ENCODE measurements around the gene SPDYE2B. TPM values are rescaled to one million over a fixed set of nuclear protein-coding genes. Genes with fewer than 3 reads are reported as not detected.
"Not testable (repeated sequence)": the region's sequence is repeated elsewhere in the genome, so short reads cannot be mapped to it uniquely, and the experiment has no call there.

SPDYE2B gene
- polyA plus RNA-seq, 3 donors, result not detected

GRCh38 chr7:102642691-102643090, 7.4 kb upstream of the SPDYE2B start, which contains the start of gene UPK3BL1:
Gene UPK3BL1 (minus strand): TSS chr7:102642791. CDS start chr7:102642741, 50 bp downstream.
- H3K27ac Mint-ChIP-seq; H3K36me3 Mint-ChIP-seq; H3K27ac ChIP-seq (ENCODE audit: low read depth in 1 of 2, low read length in 2 of 2); H3K4me1 ChIP-seq (ENCODE audit: control insufficient read depth in 1 of 2, insufficient read depth in 2 of 2, low read length in 2 of 2); H3K9me3 ChIP-seq (replicated peaks in 1 of 2; ENCODE audit: control insufficient read depth in 1 of 2, insufficient read depth in 1 of 2, low read length in 2 of 2); H3K4me3 Mint-ChIP-seq; H3K27me3 ChIP-seq (ENCODE audit: control insufficient read depth in 2 of 2, insufficient read depth in 2 of 2, low read length in 2 of 2); H3K36me3 ChIP-seq (replicated peaks in 1 of 2; ENCODE audit: control insufficient read depth in 1 of 2, insufficient read depth in 2 of 2, low read length in 2 of 2); H3K4me3 ChIP-seq (replicated peaks in 1 of 3; ENCODE audit: low read depth in 2 of 3, low read length in 3 of 3); intact Hi-C loops (cut with micrococcal nuclease); H3K4me1 Mint-ChIP-seq; H3K9ac ChIP-seq (ENCODE audit: insufficient read depth, low read length, poor library complexity, severe bottlenecking); DNase-seq; H2AFZ ChIP-seq (ENCODE audit: insufficient read depth, low read depth, low read length, poor library complexity, severe bottlenecking); H4K20me1 ChIP-seq (ENCODE audit: insufficient read depth, low read length); H3K27me3 Mint-ChIP-seq (ENCODE audit: low read depth in 3 of 3); H3K79me2 ChIP-seq (ENCODE audit: insufficient read depth, low read length); H3K9me3 Mint-ChIP-seq; H3K4me2 ChIP-seq (replicated peaks; ENCODE audit: extremely low read depth, low read length, poor library complexity, severe bottlenecking): not testable (repeated sequence)
- WGBS (ENCODE audit: insufficient coverage), result no CpG with 5 or more reads among the region's 9 CpGs

- H3K27ac Mint-ChIP-seq; H3K36me3 ChIP-seq (replicated peaks in 1 of 2; ENCODE audit: control insufficient read depth in 1 of 2, insufficient read depth in 2 of 2, low read length in 2 of 2); H3K9me3 ChIP-seq (replicated peaks in 1 of 2; ENCODE audit: control insufficient read depth in 1 of 2, insufficient read depth in 1 of 2, low read length in 2 of 2); H4K20me1 ChIP-seq (ENCODE audit: insufficient read depth, low read length); H2AFZ ChIP-seq (ENCODE audit: insufficient read depth, low read depth, low read length, poor library complexity, severe bottlenecking); H3K9ac ChIP-seq (ENCODE audit: insufficient read depth, low read length, poor library complexity, severe bottlenecking); H3K4me1 ChIP-seq (ENCODE audit: control insufficient read depth in 1 of 2, insufficient read depth in 2 of 2, low read length in 2 of 2); H3K4me3 Mint-ChIP-seq; intact Hi-C loops (cut with micrococcal nuclease); H3K79me2 ChIP-seq (ENCODE audit: insufficient read depth, low read length); DNase-seq; H3K36me3 Mint-ChIP-seq; H3K27me3 ChIP-seq (ENCODE audit: control insufficient read depth in 2 of 2, insufficient read depth in 2 of 2, low read length in 2 of 2); H3K27ac ChIP-seq (ENCODE audit: low read depth in 1 of 2, low read length in 2 of 2); H3K9me3 Mint-ChIP-seq; H3K27me3 Mint-ChIP-seq (ENCODE audit: low read depth in 3 of 3); H3K4me2 ChIP-seq (replicated peaks; ENCODE audit: extremely low read depth, low read length, poor library complexity, severe bottlenecking); H3K4me3 ChIP-seq (replicated peaks in 1 of 3; ENCODE audit: low read depth in 2 of 3, low read length in 3 of 3); H3K4me1 Mint-ChIP-seq: not testable (repeated sequence)
- no CpG with 5 or more reads among the region's 1 CpG for WGBS (ENCODE audit: insufficient coverage)
These were observed 6.7 kb upstream of the SPDYE2B start for GRCh38 chr7:102643404-102643803.

- H3K9ac ChIP-seq (ENCODE audit: insufficient read depth, low read length, poor library complexity, severe bottlenecking); H3K27ac Mint-ChIP-seq; H4K20me1 ChIP-seq (ENCODE audit: insufficient read depth, low read length); H3K4me1 Mint-ChIP-seq; H3K4me1 ChIP-seq (ENCODE audit: control insufficient read depth in 1 of 2, insufficient read depth in 2 of 2, low read length in 2 of 2); H3K36me3 Mint-ChIP-seq; intact Hi-C loops (cut with micrococcal nuclease); H3K4me3 ChIP-seq (replicated peaks in 1 of 3; ENCODE audit: low read depth in 2 of 3, low read length in 3 of 3); H3K79me2 ChIP-seq (ENCODE audit: insufficient read depth, low read length); DNase-seq; H3K27me3 Mint-ChIP-seq (ENCODE audit: low read depth in 3 of 3); H3K9me3 Mint-ChIP-seq; H3K36me3 ChIP-seq (replicated peaks in 1 of 2; ENCODE audit: control insufficient read depth in 1 of 2, insufficient read depth in 2 of 2, low read length in 2 of 2); H3K27me3 ChIP-seq (ENCODE audit: control insufficient read depth in 2 of 2, insufficient read depth in 2 of 2, low read length in 2 of 2); H3K9me3 ChIP-seq (replicated peaks in 1 of 2; ENCODE audit: control insufficient read depth in 1 of 2, insufficient read depth in 1 of 2, low read length in 2 of 2); H3K4me2 ChIP-seq (replicated peaks; ENCODE audit: extremely low read depth, low read length, poor library complexity, severe bottlenecking); H2AFZ ChIP-seq (ENCODE audit: insufficient read depth, low read depth, low read length, poor library complexity, severe bottlenecking); H3K27ac ChIP-seq (ENCODE audit: low read depth in 1 of 2, low read length in 2 of 2); H3K4me3 Mint-ChIP-seq: not testable (repeated sequence)
- no CpG with 5 or more reads among the region's 7 CpGs for WGBS (ENCODE audit: insufficient coverage)
These were observed 2.3 kb upstream of the SPDYE2B start for GRCh38 chr7:102647813-102648212.

- H3K79me2 ChIP-seq (ENCODE audit: insufficient read depth, low read length); DNase-seq; H3K9me3 ChIP-seq (replicated peaks in 1 of 2; ENCODE audit: control insufficient read depth in 1 of 2, insufficient read depth in 1 of 2, low read length in 2 of 2); H4K20me1 ChIP-seq (ENCODE audit: insufficient read depth, low read length); H3K4me3 Mint-ChIP-seq; H3K4me1 ChIP-seq (ENCODE audit: control insufficient read depth in 1 of 2, insufficient read depth in 2 of 2, low read length in 2 of 2); H3K4me1 Mint-ChIP-seq; intact Hi-C loops (cut with micrococcal nuclease); H3K36me3 ChIP-seq (replicated peaks in 1 of 2; ENCODE audit: control insufficient read depth in 1 of 2, insufficient read depth in 2 of 2, low read length in 2 of 2); H3K4me3 ChIP-seq (replicated peaks in 1 of 3; ENCODE audit: low read depth in 2 of 3, low read length in 3 of 3); H3K9ac ChIP-seq (ENCODE audit: insufficient read depth, low read length, poor library complexity, severe bottlenecking); H3K4me2 ChIP-seq (replicated peaks; ENCODE audit: extremely low read depth, low read length, poor library complexity, severe bottlenecking); H3K27ac ChIP-seq (ENCODE audit: low read depth in 1 of 2, low read length in 2 of 2); H3K36me3 Mint-ChIP-seq; H2AFZ ChIP-seq (ENCODE audit: insufficient read depth, low read depth, low read length, poor library complexity, severe bottlenecking); H3K27me3 Mint-ChIP-seq (ENCODE audit: low read depth in 3 of 3); H3K27me3 ChIP-seq (ENCODE audit: control insufficient read depth in 2 of 2, insufficient read depth in 2 of 2, low read length in 2 of 2); H3K9me3 Mint-ChIP-seq; H3K27ac Mint-ChIP-seq: not testable (repeated sequence)
- WGBS (ENCODE audit: insufficient coverage), result no CpG with 5 or more reads among the region's 11 CpGs
These were observed 14.6 kb downstream of the SPDYE2B start for GRCh38 chr7:102664765-102665164.
